GM19099 (cell line): ENCODE data around the gene HCRT.
A peak's percentile ranks its signal among the peaks of the same experiment; 100 is the strongest.

Source experiments
- POLR2A ChIP-seq: IDR thresholded peaks from 3 replicates; pipeline ENCODE4 v1.6.1; 2011; ENCODE audit warnings: low read depth; ENCODE audit not compliant: insufficient read length; ENCODE audit errors: extremely low read depth

Gene HCRT

DNA sequence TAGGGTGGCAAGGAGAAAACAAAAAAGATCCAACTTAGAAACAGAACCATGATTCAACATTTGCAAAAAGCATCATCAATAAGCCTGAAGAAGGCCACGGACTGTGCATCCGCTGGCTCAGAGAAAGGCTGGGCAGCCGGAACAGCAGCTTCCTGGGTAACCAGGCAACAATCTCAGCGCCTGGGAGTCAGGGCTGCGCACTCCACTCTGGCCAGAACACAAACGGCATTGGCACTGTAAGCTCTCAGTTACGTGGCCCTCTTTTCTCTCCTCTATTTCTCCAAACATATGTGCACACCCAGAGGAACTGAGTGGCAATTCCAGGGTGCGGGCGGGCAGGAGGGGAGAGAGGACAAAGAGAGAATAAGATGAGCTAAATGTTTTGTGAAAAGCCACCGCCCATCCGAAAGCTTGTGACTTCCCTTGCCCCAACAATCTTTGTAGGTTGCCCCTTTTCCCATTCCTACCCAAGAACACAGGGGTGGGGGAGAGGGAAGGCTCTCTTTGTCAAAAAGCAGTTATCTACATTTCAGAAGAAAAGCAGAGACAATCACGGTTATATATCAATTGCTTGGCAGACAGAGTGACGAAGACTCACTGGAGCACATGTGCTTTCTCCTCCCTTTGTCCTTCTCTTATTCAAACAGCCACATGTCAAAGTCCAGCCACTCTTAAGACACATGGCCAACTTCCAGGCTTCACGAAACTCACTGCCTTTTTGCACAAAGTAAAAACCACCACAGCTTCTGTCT lies 15.6 kb upstream of the HCRT start:
- TF ChIP-seq POLR2A: no peak

DNA sequence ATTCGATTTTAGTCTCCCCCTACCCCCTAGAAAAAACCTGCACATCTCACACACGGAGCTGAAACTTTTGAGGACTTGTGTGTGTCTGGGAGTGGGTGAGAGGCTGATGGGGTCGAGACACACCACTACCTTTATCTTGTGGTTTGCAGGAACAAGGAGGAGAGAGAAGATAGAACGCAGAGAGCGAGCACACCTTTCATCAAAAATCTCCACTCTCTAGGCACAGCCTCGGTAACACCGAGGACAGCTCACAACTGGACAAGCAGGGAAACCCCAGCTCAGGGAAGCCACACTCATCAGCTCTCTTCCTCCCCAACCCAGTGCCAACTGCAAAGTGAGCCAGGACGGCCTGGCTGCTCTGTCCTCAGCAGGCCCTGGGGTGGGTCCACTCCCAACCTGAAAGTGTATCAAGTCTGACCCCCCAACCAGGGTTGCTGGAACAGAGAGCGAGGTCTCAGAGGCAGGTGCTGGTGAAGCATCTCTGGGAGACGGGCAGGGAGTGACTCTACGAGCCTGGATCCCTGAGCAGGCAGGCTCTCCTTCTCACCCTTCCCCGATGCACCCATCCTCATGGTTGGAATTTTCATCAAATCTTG lies 14.3 kb upstream of the HCRT start:
- TF ChIP-seq POLR2A: no peak

- TF ChIP-seq POLR2A: no peak
Observed at GRCh38 chr17:42198897-42199296, 13.6 kb upstream of the HCRT start.

GRCh38 chr17:42197564-42198156 lies 12.4 kb upstream of the HCRT start:
- TF ChIP-seq POLR2A: no peak

- peak; percentile 68 for TF ChIP-seq POLR2A
Observed at GRCh38 chr17:42193969-42194899, 9.0 kb upstream of the HCRT start, which contains the start of gene GHDC. TSS of gene GHDC (minus strand) at chr17:42194494. CDS start at chr17:42193581, 913 bp downstream.

DNA sequence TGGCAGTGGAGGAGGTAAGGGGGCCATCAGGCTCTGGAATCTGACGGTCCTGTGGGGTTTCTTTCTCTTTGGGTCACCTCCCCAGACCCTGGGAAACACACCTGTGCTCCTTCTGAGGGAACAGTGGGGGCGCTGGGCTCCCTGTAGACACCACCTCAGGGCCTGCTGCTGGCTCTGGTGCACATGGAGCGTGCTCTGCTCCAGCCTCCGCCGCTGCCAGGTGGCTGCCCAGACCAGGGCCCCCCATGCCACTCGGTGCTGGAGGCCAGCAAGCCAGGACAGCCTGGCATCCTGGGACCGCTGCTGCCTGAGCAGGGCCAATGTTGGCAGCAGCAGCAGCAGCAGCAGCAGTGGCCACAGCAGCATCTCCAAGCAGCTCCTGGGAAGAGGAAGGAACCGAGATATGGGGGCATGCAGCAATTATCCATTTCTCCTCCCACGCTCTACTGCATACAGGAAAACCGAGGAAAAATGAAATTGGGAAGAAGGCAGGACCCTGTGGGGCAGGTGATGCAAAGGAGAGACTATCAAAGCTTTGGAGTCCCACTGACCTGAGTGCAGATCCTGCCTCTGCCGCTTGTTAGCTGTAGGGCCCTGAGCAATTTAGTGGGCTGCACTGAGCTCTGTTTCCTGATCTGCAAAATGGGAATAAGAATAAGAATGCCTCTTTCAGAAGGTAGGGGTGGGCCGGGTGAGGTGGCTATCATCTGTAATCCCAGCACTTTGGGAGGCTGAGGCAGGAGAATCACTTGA lies 8.1 kb upstream of the HCRT start:
- TF ChIP-seq POLR2A: no peak

GRCh38 chr17:42192189-42193126 lies 7.2 kb upstream of the HCRT start:
- no peak for TF ChIP-seq POLR2A

- TF ChIP-seq POLR2A: no peak
Observed at GRCh38 chr17:42191275-42191608, 6.0 kb upstream of the HCRT start.

DNA sequence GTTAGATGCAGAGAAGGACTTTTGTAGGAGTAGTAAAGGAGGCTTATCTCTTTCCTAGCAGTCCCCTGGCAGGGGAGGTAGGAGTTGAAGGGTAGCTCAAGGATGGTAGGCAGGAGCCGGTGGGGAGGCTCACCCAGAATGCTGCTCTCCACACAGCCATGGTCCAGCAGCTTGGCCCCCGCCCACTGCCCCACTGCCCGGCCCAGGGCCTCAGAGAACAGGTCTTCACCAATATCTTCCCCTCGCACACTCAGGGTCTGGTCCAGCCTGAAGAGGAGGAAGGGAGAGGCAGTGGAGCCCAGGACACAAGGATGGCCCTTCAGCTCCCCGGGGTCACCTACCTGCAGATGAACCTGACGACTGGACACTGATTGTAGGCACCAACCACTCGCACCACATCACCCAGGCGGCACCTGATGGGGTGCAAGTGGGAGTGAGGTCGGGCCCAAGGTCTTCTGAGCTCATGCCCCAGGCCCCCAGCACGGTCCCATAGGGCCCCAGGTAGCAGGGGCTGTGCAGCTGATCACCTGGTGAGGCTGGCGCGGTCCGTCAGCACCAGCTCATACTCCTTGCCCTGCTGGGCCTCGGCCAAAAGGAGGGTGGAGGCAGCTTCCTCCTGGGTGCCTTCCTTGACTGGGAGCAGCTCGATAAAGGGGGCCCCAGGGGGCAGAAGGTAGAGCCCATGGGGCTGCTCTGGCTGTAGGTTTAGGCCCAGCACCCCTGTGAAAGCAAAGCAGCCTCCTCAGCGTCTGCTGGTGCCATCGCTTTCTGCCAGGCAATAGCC lies 5.4 kb upstream of the HCRT start:
- no peak for TF ChIP-seq POLR2A

DNA sequence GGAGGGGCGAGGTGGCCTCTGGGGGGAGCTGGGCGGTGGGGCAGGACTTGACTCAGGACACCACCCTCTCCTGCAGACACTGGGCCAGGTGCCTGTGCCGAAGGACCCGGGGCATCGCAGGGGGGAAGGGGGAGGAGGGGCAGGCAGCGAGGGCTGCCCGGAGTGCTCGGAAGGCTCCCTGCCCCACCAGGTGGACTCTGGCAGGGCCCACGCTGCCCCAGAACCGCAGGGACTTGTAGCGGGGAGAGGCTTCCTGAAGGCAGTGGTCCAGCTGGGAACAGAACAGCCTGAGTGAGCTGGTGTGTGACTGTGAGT lies 4.4 kb upstream of the HCRT start:
- TF ChIP-seq POLR2A: no peak

DNA sequence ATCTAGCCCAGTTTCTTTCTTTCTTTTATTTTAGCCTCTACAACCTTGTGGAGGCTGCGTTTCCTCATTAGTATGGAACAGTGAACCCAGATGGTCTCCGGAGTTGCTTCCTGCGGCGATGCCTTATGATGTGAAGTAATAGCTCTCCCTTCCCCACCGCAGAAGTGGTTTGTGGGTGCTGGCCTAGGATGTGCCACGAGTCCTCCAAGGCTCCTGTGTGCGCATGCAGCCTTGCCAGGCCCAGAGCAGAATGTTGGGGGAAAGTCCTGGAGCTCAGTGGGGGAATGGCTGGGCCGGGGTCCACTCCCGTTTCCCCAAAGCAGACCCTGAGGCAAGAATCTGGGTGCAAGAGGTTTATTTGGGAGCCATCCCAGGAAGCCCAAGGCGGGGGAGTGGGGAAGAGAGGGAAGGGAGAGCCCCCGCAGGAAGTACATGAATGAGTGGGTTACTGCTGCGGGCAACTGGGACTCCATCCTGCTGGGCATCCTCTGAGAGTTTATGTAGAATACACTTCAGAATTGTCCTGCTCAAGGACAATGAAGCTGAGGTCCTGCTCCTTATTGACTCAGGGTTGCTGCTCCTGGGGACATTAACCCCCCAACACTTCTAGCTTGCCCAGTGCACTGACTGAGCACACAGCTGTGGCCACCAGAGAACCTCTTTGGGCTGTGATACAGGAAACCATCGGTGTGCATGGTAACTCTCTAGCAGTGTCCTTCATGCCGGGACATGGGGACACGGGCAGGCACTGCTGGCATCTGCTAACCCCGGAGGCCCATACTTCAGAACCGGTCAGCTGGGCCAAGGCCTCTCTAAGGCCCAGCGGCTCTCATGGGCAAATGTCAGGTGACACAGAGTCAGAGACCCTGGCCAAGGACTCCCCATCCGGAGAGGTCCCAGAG lies 3.7 kb upstream of the HCRT start:
- no peak for TF ChIP-seq POLR2A

GRCh38 chr17:42187833-42188232 lies 2.6 kb upstream of the HCRT start:
- no peak for TF ChIP-seq POLR2A

GRCh38 chr17:42185621-42185930 lies 324 bp upstream of the HCRT start:
- no peak for TF ChIP-seq POLR2A
